ENCODE data around the gene LRP3.
"Not testable (repeated sequence)": the region's sequence is repeated elsewhere in the genome, so short reads cannot be mapped to it uniquely, and the experiment has no call there.

The LRP3 gene

DNA sequence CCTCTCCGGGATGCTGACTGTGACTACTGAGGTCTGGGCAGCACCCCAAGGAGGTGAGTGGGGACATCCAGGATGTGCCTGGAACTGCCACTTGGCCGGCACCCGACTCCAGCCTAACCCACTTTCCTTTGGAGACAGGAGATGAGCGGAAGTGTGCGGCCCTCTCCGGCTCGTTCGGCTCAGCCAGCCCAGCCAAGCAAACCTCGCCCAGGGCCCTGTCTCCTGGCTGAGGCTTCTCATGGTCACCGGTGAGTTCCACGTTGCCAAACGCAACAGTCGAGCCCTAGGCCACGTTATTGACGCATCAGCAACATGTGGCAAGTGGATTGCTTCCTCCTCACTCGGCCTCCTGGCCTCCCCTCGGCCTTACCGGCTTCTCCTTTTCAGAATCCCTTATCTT, 26.0 kb downstream of the LRP3 start:
- no peak for DNase-seq

DNA sequence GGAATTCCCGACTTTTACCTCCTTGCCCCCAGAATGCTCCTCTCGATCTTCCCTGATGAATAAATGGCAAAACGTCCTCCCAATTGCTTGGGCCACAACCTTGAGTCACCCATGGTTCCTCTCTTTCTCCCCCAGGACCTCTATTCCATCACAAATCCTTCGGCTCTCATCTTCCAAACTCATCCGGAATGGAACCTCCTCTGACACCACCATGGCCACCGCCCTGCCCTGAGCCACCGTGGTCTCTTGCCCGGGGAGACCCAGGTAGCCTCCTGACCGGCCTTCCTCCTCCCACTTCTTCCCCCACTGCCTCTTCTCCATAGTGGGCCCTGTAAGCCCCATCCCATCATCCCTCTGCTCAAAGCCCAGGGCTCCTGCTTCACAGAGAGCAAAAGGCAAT, 26.6 kb downstream of the LRP3 start:
- no peak for DNase-seq

DNA sequence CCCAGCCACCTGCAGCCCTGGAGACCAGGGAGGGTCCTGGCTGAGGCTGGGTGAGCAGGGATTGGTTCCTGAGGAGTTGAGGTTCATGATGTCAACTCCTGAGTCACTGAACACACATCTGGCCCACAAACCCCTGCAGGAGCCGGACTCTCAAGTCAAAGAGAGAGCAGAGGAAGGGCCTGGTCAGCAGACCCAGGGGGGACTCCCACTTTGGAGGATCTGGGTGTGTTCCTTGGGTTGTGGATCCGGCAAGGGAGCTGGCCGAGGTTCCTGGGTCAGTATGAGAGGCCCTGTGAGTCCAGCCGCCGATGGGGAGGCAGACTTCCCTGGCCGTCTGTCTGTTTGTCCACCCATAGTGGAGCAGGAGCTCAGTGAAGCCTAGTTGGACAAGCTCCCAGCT, 27.5 kb downstream of the LRP3 start:
- no peak for DNase-seq

DNA sequence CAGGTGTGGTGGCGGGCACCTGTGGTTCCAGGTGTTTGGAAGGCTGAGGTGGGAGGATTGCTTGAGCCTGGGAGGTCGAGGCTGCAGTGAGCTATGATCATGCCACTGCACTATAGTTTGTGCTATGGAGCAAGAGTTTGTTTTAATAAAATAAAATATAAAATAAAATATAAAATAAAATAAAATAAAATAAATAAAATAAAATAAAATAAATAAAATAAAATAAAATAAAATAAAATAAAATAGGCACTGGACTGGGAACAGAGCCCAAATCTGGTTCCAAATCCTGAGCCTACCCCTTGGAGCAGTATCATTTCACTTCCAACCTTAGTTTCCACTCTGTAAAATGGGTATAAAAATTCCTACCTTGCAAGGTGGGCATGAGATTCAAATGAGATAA, 28.1 kb downstream of the LRP3 start:
- not testable (repeated sequence) for DNase-seq

DNA sequence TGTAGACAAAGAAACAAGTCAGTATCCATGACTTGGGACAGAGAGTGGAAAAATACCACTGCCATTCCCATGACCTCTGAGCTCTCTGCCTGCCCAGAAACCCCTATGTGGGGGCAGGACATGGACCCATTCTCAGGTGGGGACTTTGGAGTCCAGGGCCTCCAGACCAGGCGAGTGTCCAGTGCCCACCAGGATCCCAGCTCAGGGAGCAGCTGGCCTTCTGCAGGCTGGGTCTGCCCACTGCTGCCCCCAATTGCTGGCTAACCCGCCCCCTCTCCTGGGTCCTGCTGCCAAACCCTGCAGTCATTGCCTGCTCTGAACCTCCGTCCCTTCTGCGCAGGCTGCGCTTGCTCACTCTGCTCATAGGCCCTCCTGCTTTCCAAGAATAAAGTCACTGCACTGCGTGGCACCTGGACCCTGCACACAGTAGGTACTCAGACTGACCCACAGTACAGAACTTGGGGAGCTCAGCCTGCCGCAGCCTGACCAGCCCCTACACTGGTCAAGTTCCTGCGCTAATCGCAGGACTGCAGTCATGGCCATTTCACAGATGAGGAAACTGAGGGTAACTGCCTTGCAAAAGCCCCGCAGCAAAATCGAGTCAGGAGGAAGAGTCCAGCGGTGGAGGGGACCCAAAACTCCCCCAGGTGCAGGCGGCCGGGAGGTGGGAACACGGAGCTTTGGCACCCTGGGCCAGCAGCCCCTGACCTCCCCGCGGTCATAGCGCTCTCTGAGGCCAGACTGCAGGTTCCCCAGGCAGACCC, 30.7 kb downstream of the LRP3 start:
- DNase-seq = no peak

DNA sequence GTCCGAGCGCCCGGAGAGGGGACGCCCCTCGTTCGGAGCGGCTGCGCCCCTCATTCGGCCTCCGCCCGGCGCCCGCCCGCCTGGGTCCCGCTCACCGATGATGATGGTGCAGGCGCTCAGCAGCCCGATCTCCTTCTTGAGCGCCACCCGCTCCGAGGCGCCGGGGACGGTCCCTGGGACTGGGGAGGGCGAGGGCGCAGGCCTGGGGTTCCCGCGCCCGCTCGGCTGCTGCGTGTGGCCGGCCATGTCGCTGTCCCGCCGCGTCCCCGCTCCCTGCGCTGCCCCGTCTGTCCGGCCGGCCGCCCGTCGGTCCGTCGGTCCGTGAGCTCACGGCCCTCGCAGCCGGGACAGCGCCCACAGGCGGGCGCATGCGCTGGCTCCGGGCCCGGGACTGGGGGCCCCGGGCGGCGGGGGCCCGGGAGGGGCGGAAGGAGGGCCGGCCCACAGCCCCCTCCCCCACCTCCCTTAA, 31.4 kb downstream of the LRP3 start, which contains the start of gene SLC7A10:
Gene SLC7A10, minus strand, starts transcription at position 393 of the 469 bp plus-strand sequence. Its CDS starts 147 bp downstream, at position 246.
- DNase-seq = no peak

DNA sequence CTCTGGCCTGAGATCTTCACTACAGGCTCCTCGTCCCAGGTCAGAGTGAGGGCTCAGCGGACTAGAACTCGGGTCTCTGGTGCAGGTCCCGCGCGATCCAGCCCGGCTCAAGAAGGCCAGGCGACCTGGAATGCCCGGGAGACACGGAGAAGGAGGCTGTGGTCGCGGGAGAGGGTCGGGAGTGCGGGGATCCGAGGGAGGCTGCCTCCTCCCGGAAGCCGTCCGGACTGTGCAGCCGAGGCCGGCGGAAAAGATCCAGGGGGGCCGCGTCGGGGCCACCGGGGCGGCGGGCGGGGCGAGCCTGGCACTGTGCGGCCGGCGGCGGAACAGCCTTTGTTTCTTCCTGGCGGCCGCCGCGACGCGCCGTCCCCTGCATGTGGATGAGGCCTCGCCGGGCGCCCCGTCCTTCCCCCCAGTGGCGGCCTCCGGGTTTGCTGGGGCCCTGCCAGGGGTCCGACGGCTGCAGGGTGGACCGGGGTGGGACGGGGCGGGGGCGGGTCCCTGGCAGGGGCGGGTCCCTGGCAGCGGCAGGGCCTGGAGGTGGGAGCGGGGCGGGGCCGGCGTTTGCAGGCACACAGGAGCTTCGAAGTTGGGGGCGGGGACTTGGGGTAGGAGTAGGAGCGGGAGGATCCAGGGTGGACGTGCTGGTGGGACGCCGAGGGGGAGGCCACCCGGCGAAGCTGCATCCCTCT, 32.6 kb downstream of the LRP3 start:
- no peak for DNase-seq

DNA sequence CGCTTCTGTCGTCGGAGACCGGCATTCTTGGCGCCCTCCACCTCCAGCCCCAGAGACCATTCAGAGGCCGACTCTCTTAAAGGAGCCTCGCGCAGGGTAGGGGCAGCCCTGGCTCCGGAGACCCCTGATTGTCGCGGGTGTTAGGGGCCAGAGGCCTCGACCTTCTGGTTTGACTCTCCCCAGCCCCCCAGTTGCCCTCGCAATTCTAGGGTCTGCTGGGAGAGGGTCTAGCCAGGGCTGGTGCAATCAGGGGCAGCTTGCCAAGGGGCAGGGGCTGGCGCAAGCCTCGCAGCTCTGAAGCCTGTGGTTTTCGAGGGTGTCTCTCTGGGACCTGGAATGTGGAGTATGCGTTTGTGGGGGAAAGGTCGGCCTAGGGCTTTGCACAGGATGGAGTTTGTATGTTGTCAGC, 33.1 kb downstream of the LRP3 start:
- peak; percentile 23 for DNase-seq

DNA sequence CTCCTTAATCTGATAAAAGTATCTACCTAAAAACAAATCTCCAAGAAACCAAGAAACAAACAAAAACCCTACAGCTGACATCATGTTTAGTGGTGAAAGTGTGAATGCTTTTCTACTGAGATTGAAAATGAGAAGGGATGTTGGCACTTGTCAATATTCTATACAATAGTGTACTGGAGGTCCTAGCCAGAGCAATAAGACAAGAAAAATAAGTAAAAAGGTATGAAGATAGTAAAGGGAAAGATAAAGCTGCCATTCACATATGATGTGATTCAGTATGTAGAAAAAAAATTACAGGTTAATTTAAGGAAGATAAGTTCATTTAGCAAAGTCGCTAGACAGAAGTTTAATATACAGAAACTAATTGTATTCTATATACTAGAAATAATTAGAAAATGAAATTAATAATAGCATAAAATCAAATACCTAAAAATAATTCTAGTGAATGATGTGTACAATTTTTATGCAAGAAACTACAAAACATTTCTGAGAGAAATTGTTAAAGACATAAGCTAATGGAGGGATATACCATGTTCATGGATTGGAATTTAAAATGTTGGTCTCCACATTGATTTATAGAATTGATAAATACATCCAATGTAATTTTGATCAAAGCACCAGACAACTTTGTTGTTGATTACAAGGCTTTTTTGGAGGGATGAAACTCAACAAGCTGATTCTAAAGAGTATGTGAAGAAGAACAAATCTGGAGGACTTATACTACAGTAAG, 33.9 kb downstream of the LRP3 start:
- no peak for DNase-seq

DNA sequence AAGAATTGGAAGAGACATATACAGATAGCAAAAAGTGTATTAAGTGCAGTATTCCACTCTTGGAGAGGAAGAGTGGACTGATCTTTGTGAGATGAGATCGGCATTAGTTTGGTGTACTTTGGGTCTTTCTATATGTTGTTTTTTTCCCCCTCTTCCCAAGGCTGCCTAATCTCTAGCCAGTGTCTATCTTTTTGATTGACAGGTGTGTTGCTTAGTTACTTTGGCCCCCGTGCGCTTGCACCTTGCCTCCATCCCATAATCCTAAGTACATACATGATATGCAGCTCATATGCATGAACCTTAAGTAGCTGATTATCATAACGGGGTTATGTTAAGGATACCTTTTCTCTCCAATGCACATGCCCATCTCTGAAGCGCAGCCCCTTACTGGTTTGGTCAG, 35.8 kb downstream of the LRP3 start:
- no peak for DNase-seq

DNA sequence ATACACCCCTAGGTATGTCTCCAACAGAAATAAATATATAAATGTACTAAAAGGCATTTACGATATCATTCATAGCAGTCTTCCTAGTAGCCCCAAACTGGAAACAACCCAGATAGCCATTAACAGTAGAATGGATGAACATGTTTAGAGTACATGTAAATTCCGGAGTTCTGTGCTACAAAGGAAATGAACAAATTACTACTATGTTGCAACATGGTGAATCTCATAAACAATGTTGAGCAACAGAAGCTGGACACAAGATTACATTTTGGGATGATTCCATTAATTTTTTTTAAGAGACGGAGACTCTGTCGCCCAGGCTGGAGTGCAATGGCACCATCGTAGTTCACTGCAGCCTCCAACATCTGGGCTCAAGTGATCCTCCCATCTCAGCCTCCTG, 37.4 kb downstream of the LRP3 start:
- DNase-seq = no peak

DNA sequence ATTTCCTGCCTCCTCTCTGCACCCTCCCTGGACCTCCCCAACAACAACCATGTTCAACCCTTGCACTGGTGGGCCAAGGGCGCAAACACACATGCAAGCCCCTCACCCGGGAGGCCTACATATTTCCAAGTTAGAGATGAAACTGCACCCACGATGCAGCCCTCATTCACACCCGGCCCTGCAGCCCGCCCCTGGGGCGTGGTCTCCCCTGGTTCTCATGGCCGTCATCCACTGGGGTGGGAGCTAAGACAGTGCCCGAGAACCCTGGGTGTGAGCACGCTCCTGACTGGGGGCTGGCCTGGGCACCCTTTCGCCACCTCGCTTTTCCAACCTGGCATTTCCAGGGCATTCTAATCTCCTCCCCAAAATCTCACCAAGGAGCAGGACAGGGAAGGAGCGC, 38.5 kb downstream of the LRP3 start:
- DNase-seq = no peak

DNA sequence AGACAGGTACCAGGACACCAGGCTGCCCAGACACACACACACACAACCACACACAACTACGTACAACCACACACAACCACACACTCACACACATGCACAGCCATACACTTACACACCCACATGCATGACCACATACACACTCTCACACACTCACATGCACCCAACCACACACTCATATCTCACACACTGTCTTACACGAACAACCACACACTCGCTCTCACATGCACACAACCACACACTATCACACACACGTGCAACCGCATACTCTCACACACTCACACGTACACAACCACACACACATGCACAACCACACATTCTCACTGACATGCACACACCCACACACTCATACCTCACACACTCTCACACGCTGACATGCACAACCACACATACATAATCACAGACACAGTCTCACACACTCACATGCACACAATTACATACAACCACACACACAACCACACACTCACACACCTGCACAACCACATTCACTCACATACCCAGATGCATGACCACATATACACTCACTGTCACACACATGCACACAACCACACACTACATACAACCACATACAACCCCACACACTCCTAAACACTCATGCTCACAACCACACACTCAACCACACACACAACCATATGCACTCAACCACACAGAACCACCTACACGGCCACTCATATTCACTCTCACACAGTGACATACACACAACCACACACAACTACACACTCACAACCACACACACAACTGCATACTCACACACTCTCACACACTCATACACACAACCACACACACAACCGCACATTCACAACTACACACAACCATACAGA, 39.1 kb downstream of the LRP3 start:
- DNase-seq = no peak

DNA sequence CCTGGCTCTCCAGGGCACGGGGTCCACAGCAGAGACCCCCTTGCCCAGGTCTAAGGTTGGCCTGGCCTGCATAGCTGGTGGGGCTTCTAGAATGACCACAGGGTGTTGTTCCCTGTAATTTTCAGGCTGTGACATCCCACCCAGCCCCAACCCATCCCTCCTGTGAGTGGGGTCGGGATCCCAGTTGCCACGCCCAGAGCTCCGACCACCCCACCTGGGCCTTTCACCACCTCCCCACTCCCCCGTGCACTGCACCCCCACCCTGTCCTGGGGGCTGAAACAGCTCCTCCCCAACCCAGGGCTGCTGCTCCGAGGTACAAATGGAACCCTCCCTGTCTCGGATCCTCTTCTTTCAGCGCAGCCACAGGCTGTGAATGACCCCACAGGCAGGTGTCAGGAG, 40.0 kb downstream of the LRP3 start:
- no peak for DNase-seq

DNA sequence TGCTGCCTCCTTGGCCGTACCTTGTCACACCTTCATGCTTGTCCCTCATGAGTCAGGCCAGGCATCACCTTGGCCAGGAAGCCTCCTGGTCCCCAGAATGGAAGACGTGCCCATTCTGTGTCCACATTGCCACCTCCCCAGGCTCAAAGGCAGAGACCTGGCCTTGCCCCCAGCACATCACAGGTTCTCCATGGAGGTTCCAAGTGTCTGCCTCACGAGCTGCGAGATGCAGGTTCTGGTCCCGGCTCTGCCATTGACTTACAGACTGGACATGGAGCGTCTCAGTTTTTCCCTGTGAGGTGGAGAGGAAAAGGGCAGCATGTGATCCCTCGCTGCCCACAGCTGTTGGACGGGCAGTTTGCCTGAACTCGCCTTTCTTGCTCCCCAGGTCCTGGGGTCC, 40.6 kb downstream of the LRP3 start:
- DNase-seq = no peak

DNA sequence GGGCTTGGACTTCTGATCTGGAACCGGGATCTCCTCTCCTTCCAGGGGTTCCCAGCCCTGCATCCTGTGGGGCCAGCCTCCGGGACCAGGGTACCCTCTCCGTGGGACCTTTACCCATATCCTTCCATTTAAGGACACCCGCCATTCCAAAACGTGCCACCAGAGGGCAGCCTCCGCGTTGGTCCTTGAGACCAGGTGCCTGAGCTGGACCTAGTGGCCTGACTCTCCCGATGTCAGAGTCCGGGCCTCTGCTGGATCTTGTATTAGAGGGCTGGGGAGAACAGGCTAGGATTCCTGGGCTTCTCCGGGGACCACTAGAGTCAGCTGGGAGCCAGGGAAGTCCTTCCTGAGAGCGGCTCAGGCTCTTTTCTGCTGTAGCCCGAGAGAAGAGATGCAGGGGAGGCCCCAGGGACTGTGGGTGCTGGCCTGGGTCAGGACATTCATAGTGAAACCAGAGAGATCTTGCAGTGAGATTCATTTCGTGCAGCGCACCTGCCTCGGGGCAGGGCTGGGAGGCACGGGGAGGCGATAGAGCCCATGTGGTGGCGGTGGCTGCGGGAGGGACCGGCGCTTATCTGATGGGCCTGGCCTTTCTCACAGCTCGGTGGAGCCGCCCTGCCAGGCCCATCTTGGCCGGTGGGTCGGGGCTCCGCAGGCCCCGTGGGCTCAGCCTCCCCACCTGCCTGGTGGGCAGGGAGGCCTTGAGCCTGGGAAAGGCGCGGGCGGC, 41.3 kb downstream of the LRP3 start:
- DNase-seq = peak; percentile 60

DNA sequence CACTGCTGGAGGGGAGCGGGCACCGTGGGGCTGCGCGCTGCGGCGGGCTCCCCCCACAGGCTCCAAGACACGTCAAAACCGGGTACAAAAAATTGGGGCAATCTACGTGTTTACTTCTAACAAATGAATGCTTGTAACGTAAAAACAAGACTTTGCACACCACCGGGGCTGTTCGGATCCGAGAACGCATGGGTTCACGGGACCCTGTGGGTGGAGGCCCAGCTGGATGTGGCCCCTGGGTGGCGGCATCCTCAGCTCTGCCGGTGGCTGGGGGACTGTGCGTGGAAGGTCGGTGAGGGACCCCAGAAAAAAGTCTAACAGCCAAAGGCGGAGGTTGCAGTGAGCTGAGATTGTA, 41.8 kb downstream of the LRP3 start:
- no peak for DNase-seq

DNA sequence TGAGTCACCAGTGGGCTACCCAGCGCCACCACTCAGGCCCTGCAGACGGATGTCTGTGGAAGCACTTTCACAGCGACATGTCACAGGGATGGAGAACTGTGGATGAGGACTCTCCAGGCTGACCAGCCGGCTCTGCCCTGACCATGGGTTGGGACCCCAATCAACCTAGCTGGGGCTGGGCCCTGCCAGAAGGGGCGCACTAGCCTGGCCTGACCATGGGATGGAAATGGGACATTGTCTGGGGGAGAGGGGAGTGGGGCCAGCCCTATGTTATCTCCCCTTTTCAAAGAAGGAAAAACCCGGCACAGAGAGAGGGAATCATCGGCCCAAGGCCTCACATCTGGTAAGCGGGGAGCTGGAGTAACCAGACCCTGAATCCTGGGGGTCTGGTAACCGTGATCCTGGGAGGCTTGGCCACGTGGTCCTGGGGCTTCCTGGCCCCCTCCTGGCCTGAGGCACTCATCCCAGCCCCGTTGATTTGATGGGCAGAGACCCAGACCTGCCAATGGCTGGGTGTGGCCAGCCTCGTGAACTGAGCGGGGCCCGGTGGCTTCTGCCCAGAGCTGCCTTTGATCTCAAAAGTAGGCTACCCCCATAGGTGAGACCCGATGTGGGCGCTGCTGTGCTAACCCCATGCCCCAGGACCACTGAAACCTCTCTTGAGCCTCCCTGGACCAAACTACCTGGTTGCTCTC, 42.7 kb downstream of the LRP3 start:
- no peak for DNase-seq

DNA sequence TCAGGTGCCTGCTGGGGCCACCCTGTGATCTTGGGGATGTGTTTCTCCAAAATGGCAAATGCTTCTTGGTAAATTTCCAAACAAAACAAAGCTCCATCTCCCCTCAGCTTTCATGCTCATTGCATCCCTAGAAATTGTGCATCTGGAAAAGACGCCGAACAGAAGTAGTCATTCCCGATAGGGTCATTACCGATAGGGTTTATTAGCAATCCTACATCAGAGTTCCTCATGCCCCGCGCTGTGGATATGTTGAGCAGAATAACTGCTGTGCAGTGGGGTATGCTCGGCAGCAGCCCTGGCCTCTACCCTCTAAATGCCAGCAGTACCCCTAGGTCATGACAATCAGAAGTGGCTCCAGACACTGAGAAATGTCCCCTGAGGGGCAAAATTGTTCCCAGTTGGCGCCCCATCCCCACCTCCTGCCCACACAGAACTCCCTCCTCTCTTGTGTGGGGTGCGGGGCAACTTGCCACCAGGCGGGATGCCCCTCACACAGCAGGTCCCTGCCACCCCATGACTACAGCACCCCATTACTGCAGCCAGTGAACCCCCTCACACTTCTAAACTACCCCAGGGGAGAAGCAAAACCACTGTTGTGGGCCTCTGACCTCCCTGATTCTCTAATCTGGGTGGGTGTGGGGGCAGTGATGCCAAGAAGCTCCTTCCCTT, 44.5 kb downstream of the LRP3 start:
- no peak for DNase-seq

DNA sequence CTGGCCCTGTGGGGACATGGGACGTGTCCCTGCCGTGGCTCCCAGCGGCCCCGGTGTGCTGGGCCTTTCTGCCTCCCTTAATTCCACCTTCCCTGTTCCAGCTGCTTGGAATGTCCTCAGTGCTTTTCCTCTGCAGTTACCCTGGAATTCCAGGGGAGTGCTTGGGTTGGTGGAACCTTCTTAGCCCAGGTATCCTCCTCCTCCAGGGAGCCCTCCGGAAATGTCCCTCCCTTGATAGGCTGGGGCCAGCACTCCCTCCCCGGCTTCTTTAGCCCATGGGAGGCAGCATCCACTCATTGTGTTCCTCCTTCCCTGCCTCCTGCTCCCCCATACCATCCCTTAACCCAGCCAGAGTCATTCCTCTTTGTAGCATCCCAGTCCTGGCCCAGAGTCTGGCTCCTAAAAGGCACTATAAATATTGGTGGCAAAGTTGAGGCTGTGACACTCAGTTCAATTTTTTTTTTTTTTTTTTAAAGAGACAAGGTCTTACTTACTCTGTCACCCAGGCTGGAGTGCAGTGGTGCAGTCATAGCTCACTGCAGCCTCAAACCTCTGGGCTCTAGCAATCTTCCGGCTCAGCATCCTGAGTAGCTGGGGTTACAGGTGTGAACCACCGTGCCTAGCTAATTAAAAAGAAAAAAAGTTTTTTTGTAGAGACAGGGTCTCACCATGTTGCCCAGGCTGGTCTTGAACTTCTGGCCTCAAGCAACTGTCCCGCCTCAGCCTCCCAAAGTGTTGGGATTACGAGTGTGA, 45.3 kb downstream of the LRP3 start:
- DNase-seq = no peak

Data from fibroblast of skin of scalp (primary cell).